ENCODE measurements around the gene PCYT2.

GRCh38 chr17:81925860-81926450 lies 14.8 kb upstream of the PCYT2 start:
- TF ChIP-seq CTCF (conservative IDR thresholded peaks at IDR 0.05 in 1 of 2, IDR thresholded peaks at IDR 0.05 in 1 of 2; ENCODE audit: extremely low read depth in 1 of 2, insufficient read depth in 1 of 2, low read depth in 1 of 2, low read length in 2 of 2) (no peak), EZH2 (IDR thresholded peaks at IDR 0.05; ENCODE audit: borderline replicate concordance, low read length) (no peak)

Data from mammary epithelial cell (primary cell).